GM12874 (cell line): ENCODE results near the gene SMAD6.

Source experiments
- CTCF ChIP-seq: IDR thresholded peaks from 2 replicates; pipeline ENCODE4 v1.5.1; 2011; ENCODE audit warnings: low read depth, mild to moderate bottlenecking, control low read depth, low read length, moderate library complexity; ENCODE audit not compliant: insufficient read depth

Gene SMAD6

GRCh38 chr15:66718220-66718988, 16.4 kb downstream of the SMAD6 start:
- TF ChIP-seq CTCF: no peak

- no peak for TF ChIP-seq CTCF
Observed at GRCh38 chr15:66719471-66719870, 17.4 kb downstream of the SMAD6 start.

DNA sequence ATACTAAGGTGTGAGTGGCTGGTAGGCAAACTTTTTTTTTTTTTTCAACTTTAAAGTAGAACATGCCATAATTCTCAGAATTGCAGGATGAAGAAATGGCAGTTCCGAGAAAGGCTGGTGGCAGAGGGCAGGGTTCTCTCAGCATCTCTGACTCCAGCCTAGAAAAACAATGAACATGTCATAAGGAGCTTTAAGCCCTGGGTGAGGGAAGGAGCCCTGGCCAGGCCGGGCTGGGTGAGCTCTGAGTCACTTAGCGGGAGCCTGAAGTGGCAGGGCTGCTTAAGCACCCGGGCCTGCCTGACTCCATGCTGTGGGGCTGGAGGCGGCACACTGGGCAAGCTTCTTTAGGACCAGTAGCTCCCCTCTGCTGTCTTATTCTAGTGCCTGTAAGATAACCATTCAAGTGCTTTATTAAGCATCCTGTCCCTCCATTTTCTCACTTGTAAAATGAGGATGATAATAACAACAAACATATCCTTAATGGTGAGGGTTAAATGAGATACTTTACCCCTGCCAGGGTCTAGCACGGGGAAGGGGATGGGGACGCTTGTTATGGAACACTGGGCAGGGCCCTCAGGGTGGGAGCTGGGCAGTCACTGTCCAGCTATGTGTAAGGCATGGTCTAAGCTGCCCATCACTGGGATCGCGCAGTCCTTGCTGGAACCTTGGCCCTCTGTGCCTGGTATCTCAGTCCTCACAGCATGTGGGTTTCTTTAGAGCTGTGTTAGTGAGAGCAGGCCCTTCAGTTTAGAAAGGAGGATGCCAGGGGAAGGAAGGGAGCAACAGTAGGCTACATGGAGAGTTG, 18.4 kb downstream of the SMAD6 start:
- TF ChIP-seq CTCF: no peak

GRCh38 chr15:66721020-66721419, 19.0 kb downstream of the SMAD6 start:
- TF ChIP-seq CTCF: no peak

DNA sequence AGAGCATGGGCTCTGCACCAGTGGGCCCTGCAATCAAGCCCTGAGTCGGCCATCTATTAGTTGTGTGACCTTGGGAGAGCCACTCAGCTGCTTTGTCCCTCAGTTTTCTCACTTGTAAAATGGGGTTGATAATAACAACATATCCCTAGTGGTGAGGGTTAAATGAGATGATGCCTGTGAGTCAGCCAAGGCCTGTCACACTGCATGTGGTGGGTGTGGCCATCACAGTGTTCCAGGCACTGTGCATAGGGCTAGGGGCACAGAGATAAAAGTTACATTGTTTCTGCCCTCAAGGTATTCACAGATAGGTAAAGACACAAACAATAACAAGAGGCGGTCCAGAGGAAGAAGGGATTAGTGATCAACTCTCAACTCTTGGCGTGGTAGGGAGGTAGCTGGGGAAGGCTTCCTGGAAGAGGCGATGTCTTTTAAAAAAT, 19.5 kb downstream of the SMAD6 start:
- no peak for TF ChIP-seq CTCF

DNA sequence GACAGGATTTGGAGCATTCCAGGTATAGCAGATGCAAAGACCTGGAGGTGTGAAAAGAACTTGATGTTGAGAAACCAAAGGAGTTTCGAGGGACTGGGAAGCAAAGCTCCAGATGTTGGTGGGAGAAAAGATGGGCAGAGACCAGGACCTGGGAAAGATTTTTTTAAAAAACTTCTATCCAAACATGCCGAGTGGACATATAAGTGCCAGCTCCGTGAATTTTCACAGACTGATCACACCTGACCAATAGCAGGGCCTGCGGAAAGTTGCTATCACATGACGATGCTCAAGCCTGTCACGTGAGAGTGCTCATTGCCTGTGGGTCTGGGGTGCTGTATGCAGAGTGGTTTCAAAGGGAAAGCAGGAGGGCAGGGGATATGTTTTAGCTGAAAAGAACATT, 19.9 kb downstream of the SMAD6 start:
- no peak for TF ChIP-seq CTCF

- no peak for TF ChIP-seq CTCF
Observed at GRCh38 chr15:66722757-66723540, 20.9 kb downstream of the SMAD6 start.
